GM19193 (cell line): ENCODE data around the gene NPHP4.

ENCODE experiments used
- POLR2A ChIP-seq: IDR thresholded peaks from 4 replicates; pipeline ENCODE4 v1.6.1; 2011; ENCODE audit not compliant: insufficient read depth, insufficient read length; ENCODE audit errors: extremely low read depth

Gene NPHP4

DNA sequence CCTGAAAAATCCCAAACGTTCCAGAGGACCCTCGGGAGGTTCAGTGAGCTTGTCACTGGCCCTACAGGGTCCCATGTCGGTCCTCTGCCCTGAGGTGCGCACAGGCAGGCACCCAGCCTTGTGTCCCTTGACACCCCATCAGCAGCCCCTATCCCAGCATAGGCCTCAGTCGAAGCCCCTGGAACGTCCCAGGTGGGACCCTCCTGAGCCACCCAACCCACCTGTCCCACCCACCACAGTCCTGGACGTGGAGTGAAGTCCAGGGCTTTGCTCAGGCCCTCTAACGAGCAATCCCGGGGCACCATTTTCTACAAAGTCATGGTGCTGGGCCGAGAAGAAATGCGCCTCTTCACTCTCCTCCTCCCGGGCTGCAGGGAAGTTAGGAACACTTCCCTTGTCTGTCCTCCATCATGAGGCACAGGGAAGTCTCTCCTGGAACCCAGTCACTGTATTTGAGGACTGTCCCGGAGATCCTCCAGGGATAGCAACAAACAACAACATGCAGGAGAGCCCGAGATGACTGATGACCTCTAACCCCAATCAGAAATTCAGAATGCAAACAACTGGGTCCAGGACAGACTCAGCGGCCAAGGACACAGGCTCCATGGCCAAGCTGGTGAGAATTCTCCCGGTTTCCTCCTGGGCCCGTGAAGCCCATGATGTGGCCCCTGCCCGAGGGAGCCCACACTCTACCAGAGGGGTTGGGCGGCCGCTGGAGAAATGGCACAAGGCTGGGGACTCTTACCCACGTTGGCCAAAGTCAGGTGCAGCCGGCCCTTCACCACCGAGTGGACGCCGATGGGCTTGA lies 105.5 kb downstream of the NPHP4 start:
- no peak for TF ChIP-seq POLR2A

DNA sequence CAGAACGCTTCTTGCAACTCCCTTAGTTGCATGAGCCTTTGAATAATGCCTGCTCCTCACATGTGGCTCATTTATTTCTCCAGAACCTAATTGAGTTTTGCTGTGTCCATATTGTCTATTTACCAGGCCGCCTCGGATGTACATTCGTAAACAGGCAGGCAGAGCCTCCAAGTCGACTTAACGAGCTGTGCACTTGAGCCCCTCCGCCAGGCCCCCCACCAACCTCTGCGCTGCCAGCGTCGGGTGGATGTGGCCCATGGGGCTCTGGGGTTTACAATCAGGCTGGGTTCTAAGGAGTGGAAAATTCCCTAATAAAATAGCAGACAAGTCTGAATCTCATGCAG lies 106.1 kb downstream of the NPHP4 start:
- TF ChIP-seq POLR2A, result no peak

DNA sequence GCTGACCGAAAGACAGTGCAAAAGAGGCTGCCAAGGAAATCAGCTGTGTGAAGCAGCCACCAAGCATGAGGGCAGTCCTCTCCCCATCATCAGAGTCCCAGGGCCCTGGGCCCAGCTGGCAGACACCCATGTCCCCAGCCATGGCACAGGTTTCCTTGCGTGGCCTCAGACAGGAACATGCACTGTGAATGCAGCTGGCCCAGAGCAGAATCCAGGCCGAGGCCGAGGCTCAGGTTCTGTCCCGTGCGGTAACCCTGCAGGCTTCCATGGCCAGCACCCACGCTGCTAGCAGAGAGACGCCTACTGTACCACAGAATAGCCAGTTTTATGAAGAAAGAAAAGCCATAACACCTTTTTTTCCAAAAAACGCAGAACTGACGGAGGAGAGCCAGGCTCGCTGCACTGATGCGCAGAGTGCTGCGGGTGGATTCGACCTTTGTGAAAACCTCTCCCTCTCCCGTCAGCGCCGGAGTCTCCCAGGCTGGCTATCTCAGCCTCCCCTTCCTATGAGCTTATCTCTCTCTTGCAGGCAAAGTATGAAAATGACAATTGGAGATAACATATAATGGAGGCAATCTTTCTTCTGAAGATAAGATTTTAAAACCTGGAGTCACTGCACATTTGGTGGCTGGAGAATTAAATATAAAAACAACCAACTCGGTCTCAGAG lies 106.6 kb downstream of the NPHP4 start:
- no peak for TF ChIP-seq POLR2A

DNA sequence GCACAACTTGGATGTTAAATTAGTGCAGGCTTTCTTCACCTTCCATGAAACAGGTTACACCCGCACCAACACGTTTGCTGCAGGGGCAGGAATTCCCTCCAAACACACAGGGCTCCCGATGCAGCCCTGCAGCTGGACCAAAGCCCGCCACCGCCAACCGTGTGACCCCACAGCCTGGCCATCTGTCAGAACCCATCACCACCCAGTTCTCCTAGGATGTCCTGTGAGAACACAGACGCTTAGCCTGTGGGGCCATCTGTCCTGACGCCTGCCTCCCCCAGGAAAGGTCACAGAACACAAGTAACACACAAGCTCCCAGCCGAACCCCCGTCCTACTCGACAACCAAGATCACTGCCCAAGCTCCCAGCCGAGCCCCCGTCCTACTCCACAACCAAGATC lies 108.1 kb downstream of the NPHP4 start:
- TF ChIP-seq POLR2A, result no peak

DNA sequence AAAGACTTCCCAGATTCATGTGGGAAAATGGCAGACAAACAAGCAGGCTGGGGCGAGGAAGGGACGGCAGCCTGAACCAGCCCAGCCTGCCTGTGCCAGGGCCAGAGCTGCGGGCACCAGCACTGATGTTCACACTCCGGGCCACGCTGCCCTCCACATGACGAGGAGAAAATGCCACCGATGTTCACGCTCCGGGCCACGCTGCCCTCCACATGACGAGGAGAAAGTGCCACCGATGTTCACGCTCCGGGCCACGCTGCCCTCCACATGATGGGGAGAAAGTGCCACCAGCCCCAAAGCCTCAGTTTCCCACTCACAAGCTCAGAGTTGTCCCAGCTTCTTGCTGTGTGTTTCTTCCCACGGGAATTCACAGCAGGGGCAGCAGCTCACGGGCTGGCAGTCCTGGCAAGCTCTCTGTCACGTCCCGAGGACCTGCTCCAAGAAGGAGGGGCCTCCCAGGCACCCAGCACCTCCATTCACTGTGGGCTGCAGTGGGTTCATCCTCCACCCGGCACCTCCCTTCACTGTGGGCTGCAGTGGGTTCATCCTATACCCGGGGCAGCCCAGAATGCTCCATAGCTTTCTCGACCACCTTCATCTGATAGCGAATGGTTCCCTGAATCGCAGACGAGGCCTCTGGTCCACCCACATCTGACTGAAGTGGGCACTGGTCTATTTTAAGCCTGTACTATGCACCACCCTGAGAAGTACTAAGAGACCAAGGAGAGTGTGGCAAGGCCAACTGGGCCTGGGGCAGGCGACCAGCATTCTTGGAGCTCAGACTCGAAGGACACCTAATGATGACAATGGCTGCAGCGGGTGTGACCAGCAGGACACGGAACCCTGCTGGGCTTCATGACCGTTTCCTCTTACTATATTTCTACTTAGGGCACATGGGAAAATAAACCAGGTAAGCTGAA lies 108.8 kb downstream of the NPHP4 start:
- TF ChIP-seq POLR2A, result no peak

DNA sequence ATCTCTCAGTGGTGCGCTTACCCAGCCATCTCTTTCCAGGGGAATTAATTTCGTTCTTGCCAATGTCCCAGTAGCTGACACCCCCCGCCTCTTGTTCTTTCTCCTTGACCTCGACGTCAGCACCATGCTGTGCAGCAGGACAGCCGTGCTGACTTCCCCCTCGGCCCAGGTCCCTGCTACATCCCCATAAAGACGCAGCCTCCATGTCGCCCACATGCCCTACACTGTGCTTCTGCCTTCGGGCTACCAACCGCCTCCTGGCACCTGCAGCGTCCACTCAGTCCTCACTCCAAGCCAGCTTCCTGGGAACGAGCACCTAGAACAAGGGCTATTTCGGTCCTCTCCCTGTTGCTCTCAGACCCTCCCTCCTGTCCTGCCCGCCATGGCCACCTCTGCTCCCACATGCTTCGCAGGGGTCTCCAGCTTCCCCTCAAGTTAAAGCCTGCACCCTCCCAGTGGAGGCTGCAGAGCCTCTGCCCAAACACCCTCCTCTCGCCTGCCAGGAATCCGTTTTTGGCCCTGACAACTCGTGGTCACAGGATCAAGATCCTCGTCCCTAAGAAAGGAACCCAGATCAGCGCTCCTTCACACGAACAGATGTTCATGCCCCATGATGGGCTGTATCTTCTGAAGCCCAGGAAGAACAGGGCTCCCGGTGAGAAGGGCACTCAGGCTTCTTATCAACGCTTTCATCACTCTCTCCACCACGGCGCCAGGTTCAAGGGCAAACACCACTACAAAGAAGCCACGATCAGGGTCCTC lies 109.7 kb downstream of the NPHP4 start:
- no peak for TF ChIP-seq POLR2A

DNA sequence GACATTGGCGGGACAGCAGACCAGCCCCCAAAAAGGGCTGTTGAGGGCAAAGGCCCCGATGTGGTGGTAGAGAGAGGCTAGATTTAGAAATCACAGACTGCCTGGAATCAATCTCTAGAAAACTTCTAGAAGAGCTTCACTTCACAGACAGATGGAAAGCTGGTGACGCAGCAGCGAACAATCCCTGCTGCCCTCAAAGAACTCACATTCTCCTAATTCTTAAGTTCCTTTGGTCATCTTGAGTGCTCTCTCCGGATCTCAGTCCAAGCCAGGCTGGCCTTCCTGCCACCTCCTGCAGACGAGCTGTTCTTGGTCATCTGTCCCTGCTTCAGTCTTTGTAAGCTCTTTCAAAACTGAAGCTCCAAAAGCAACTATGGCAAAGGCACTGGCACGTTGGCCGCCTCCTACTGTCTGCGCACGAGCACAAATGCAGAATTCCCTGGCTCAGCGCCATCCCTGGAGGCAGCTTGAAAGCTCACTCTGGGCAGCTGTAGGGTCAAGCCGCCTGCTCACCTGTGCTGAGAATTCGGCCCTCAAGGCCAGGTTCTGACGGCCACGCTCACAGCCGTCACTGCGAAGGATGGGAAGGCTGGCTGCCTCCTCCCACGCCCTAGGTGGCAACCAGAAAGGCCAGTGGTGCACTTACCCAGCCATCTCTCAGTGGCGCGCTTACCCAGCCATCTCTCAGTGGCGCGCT lies 110.6 kb downstream of the NPHP4 start:
- TF ChIP-seq POLR2A, result no peak

DNA sequence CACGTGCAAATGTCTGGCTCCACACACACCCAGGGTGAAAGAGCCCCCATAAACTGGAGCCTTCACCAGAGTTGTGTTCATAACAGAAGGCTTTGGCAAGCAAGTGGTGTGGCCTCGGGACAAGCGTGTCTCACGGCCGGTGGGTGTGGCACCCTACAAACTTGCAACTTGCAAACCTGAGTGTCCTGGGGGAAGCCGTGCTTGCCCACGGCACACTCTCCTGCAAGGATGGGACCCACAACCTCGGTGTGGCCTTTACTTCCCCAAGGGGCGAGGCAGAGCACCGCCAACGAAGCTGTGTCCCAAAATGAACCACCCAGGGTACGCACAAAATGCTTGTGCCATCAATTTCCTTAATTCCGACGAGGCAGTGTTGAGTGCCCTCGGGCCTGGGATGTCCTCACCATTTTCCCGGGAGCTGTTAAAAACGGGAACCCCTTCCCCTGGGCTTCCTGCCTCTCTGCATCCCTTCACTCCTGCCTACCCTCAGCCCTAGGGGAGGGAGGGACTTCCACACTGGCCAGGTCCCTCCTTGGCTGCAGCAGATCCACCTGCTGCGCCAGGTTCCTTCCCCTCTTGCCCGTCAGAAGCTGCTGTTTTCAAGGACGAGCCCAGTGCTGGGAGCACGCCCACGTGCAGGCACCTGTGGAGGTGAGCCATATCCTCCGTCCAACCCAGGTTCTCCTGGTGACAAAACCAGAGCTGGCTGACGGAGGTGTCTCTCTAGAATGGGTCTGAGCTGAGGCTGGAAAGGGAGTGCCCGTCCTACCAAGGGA lies 111.4 kb downstream of the NPHP4 start:
- TF ChIP-seq POLR2A, result no peak

DNA sequence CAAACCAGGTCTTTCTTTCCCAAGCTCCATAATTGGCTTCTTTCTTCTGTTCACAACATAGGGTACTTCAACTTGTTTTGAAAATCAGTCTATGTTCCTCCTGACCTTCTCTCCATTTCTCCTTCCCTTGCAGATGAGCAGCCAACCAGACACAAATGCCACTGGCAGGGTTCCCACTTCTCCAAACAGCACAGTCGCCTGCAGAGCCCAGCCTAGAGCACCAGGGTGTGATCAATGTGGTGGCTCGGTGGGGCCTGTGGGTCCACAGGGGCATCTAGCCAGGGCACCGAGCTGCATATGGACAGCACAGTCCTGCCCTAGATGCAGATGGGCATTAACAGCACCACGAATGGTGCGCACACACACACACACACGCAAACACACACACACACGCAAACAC lies 112.8 kb downstream of the NPHP4 start:
- no peak for TF ChIP-seq POLR2A

DNA sequence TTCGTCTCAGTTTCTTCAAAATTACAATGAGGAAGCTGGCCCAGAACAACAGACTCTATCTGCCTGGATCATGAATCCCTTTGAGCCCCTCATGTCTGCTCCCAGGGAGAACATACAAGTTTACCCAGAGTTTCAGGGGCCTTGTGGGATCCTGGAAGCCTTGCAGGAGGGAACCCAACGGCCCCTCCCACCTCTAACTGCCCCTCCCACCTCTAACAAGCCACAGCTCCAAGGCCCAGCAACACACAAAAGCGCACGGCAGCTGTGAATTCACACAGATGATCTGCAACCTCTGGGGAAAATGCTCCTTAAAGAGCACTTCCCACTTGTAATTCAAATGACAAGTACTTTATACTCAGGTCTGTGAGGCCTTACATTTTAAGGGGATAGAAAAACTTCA lies 113.3 kb downstream of the NPHP4 start:
- no peak for TF ChIP-seq POLR2A

DNA sequence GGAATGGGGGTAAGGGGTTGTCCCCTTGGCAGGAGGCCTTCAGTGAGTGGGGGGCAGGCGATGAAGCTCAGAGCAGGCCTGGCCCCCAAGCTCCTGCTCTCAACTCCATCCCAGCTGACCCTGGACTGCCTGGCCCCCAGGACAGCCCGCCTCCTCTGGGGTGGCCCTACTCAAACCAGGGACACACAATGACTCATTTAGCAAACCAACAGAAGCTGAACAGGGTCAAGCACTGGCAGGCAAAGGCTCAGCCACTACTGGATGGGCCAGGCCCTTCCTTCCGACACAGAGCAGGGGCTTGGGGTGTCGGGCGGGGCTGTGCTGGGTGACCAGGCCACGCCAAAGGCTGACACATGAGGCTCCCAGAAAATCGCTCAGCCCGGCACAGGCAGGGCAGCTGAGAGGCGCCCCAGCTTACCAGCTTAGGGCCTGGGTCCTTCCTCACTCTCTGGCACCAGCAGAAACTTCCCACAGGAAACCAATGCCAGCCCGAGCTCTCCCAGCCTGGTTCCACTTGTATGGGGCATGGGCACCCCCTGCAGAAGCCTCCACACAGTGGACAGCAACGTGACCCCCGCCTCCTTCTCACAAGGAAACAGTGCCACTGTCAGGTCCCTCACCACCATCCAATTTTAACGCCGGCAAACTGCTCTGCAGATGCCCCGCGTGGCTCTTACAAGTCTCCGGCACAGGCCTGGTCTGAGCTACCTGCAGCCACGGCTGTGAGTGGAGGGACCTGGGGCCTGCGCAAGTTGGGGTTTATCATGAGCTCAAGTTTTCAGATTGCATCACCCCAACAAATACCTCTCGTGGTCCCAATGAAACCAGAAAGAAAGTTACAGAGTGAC lies 114.3 kb downstream of the NPHP4 start:
- TF ChIP-seq POLR2A, result no peak

DNA sequence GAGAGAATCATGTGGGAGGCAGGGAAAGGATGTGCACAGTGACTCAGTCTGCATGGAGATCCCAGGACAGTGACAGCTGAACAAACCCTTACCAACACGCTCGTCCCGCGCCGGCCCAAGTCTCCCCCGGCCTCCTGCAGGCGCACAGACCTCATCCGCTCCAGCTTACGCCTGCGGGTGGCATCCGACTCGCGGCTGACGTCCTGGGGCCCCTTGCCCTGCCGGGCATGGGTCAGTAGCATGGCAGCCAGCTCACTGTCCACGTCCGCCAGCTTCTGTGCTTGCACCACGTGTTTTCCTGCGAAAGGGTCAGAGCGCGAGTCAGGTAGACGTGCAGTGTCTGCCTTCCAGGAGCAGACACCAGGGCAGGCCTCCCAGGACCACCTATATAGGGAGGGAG lies 115.2 kb downstream of the NPHP4 start:
- TF ChIP-seq POLR2A, result no peak

DNA sequence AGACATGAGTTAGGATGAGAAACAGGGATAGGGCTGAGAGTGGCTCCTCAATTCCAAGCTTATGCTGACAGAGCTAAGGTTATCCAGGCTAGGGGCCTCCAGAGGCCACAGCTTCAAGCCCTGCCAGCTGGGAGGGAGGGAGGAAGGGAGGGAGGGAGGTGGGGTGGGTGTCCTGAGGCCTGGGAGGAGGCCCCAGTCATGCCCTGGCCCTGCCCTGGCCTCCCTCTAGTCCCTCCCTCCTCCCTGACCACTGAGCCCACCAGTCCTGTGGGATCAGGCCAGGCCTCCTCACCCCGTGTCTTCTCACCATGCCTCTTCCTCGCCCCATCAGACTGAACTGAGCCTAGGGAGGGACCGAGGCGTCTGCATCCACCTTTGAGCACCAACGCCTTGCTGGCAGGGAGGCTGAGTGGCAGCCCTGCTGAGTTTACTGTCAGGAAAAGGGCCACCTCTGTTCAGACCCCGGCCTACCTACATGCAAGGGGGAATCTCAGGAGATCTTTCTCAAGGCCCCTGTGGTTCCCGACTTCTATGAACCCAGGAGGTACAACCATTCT lies 116.1 kb downstream of the NPHP4 start:
- TF ChIP-seq POLR2A, result no peak

DNA sequence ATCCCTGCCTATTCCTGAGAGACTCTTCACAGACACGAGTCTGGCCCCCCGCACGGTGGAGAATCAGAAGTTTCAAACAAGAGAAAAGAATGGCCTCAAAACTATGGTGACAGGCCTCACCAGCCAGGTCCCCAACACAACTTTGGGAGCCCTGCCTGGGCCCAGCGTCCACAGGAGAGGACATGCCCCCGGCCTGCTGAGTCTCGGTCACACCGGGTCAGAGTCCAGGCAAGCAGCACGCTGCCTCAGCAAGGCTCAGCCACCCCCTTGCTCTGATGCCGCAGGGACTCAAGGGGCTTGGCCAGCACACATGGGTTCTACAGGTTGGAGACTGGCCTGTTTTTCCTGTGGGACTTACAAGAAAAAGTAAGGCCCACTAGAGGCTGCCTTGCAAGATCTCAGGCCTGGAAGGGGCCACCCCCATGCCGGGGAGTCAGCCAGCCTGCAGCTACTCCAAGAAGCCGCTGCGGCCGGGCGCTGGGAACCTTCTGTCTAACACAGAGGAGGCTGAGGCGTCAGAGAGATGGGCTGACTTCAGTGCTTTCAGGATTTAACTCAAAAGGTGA lies 116.8 kb downstream of the NPHP4 start:
- TF ChIP-seq POLR2A, result no peak
